Ecto neural progenitor cell (in vitro differentiated cells): ENCODE data around the gene MTURN.

Source experiments
- DNase-seq: peaks from one replicate; pipeline ENCODE4 v3.0.0-alpha.2; 2018; ENCODE audit warnings: low spot score

Gene MTURN

DNA sequence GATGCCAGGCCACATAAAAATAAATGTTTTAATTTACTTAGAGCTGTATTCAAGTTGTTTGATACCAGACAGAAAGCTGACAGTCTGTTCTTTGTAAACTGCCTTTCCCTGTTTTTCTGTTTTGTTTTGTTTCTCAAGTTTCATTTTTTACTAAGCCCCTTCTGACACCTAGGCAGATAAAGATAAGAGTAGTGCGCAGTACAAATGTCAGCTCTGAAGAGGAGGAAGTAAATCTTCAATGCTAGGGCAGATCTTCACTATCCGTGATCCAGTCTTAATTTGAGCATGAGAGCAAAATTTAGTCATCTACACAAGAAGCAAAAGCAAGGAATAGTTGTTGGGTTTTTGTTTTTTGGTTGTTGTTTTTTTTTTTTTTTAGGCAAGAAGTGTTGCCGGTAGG, 27.3 kb downstream of the MTURN start:
- no peak for DNase-seq

DNA sequence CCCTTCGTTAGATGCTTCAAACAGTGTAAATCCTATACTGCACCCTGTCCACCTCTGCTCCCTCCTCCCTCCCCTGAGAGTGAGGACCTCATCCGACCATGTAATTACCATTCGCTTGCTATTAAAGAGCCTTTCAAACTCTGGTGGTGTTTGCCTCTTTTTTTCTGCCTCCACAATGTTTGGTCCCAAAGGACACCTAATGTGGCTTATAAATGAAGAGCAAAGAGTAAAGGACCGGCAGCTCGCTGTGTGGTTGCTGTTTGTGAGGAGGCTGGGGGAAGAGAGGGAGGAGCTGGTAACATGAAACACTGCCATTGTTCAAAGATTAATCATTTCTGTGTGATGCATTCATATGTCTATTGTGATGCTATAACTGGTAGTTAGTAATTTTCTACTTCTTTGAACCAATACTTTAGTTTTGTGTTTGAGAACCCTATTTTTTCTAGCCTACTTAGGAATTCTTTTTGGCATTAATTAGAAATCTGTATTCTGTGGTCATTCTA, 27.9 kb downstream of the MTURN start:
- DNase-seq, result no peak

- DNase-seq, result no peak
Measured at GRCh38 chr7:30163231-30163894, 28.6 kb downstream of the MTURN start.

DNA sequence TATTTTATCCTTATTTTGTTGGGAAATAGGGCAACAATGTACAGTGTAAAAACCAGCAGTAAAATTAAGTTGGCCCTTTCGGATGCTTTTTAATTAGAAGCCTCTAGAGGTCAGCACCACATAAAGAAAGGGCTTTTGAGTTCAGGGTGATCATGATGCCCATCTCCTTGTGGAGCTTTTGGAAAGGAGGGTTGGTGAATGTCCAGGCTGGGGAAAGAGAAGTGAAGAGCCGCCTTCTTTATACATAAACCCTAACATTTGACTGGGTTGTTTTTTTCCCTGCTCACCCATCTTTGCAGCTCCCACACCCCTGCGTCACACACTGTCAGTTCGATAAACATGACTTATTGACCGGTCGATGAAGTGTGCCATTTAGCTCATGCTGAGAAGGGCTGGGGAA, 29.8 kb downstream of the MTURN start:
- DNase-seq, result no peak

DNA sequence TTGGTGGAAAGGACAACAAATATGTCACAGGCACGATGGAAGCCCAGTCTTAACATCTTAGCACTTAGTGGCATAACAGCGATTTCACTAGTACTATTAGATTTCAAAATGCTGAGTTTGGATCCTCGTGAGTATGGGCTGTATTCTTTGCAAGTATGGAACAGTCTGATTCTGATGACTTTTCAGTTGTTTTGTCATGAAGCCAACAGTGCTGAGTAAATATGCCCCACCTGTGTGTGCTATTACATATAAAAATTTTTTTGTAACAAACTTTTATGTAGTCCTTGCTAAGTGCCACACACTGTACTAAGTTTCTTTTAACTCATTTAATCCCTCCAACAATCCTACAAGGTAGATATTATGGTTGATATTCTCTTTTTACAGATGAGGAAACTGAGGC, 30.8 kb downstream of the MTURN start:
- DNase-seq, result no peak

DNA sequence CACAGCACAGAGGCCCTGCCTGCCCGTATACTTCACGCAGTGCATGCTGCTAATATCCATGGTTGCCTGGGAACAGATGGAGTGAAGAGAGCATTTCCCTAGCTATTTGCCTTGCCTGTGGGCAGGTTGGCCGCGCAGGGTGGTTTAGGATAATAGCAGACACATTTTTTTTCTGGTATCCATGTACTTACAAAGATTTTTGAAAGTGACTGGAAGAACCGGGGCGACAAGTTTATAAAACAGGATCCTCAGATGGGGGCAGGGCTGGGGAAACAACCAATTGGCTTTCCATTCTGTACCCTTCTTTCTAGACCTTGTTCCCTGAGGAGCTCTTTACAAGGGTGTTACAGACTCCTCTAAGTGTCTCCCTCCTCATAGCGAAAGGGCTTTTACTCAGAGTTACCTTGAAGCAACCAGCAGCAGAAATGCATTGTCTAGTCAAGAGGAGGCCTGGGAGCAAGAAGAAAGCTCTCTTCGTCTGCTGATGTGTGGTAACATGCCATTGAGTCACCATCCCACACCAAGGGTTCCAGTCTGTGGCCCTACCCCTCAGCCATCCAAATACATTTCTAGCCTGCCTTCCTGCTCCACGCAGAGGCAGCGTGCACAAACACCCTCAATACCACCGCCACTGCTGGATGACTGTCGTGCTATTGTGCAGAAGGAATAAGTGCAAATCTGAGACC, 31.5 kb downstream of the MTURN start:
- no peak for DNase-seq

- DNase-seq, result no peak
Measured at GRCh38 chr7:30166841-30167235, 32.1 kb downstream of the MTURN start.

DNA sequence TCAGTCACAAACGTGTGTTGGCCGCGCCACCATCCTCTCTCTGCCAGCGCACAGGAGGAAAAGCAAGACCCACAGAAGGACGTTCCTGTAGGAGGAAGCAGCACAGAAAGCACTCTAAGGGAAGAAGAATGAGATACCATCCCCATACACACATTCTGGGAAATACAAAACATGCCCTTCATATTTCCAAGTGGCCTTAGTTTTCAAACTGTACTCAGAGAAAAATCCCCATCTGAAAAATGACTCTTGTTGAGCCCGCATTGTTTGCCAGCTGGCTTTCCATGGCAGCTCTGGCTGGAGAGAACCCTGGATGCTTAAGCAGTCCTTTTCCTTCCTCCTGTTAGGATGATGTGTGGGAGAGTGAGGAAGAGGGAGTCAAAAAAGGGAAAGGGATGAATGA, 33.1 kb downstream of the MTURN start:
- no peak for DNase-seq

- no peak for DNase-seq
Measured at GRCh38 chr7:30168835-30169573, 34.2 kb downstream of the MTURN start.

DNA sequence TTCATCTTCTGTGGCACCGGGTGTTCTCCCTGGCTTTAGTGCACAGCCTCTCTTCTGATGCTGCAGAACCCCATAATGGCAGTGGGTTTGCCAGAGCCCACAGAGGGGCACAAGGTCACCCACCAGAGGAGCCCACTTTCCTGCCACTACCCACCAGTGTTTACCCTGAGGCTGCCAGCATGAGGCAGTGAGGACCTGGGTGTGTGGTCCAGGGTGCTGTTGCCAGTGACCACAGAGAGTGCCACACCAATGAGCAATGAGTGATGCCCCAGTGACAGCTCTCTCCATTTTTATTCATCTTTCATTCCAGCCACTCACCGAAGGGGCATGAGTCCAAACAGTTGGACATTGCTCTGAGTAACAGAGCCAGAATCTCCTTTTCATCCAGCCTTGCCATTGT, 34.8 kb downstream of the MTURN start:
- no peak for DNase-seq

DNA sequence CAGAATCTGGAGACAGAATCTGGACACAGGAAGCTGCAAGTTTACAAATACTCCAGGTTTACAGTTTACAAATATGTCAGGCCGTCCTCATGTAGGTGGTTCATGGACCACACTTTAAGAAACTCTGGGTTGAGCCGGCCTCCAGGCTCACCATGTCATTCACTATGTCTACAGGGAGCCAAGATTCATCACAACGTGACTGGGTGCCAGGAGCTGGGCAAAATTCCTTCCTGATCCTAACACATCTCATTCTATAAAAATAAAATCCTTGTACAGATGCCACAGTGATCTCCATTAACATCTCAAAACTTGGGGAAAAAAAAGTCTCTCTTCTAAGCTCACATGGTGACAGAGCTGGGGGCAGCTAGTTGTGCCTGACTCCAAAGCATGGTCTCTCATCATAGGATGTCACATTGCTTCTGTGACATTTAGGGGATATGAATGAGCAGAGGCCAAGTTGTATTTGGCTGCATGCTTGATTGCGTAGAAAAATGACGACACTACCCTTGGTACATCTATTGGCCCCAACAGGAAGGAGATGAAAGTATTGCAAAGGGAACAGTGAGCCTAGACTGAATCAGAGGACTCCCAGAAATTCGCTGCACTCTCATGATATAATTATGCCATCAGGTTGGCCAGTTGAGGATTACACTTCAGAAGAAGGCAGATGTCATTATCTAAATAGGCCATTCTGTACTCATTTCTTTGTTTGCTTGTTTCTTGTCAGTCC, 35.9 kb downstream of the MTURN start:
- DNase-seq, result no peak

GRCh38 chr7:30171766-30172447, 37.1 kb downstream of the MTURN start:
- no peak for DNase-seq

- DNase-seq, result no peak
Measured at GRCh38 chr7:30172451-30172850, 37.7 kb downstream of the MTURN start.

GRCh38 chr7:30173058-30173897, 38.5 kb downstream of the MTURN start:
- DNase-seq, result peak; percentile 77

- DNase-seq, result no peak
Measured at GRCh38 chr7:30175180-30175579, 40.4 kb downstream of the MTURN start.

DNA sequence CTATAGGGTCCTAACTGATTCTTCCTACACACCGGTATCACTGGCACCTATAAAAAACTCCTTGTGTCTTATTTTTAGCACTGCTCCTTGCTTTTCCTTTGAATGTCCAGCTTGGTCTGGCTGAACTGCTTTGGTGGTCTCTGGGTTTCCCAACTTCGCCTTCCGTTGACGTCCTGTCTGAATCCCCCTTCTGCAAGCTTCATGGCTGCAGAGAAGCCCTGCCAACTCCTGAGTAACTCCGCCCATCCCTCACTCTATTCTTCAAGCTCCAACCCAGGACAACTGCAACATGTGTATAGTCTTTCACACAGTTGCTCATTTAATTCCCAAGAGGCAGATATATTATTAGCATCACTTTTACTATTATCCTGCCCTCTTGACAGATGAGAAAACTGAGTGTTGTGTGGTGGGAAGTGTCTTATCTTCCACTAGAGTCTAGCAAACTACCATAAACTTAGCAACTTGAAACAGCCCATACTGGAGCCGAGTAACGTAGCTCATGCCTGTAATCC, 40.9 kb downstream of the MTURN start:
- DNase-seq, result no peak

DNA sequence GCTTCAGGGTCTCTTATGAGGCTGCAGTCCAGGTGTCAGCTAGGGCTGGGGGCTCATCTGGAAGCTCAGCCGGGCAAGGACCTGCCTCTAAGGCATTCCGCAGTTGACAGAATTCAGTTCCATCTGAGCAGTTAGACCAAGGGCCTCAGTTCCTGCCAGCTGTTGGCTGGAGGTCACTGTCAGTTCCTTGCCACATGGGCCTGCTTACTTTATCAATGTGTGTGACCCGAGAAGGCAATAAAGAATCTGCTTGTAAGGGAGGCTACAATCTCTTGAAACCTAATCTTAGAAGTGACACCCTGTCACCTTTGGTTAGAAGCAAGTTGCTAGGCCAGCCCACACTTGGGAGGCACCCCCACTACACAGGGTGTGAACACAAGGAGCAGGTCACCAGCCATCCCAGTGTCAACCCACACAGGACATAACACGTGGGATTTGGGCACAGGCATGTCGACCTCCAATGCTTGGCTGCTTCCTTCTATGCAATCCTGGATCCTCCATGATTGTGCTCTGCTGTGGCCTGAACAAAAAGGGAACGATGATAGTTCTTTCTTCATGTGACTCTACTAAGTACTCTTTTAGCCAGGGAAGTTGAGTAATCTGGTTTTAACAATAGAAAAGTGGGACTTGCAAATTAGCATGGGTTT, 41.8 kb downstream of the MTURN start:
- DNase-seq, result no peak

GRCh38 chr7:30177186-30177585, 42.4 kb downstream of the MTURN start:
- DNase-seq, result no peak

DNA sequence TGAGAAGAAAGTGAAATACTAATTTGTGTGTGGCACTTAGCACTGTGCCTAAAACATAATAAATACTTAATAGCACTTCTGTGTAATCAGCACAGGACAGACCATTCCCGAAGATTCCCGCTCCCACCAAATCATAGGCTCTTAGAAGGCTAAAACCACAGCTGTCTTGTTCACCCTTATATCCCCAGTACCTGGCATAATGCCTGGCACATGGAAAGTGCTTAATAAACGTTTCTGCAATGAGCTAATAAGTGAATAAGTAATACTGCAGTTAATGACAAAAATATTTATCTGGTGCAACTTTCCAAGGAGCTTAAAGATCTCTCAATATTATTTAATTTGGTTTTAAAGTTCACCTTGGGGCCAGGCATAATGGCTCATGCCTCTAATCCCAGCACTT, 43.2 kb downstream of the MTURN start:
- no peak for DNase-seq

- DNase-seq, result no peak
Measured at GRCh38 chr7:30178748-30179436, 44.1 kb downstream of the MTURN start.
